A549 (cell line): ENCODE results near the gene PPHLN1.

ENCODE experiments used
- CHD2 ChIP-seq: fragments of 150-350 bp; IDR thresholded peaks from 2 replicates; pipeline ENCODE4 v1.6.1; 2014; ENCODE audit warnings: low read length; ENCODE audit not compliant: partially characterized antibody
- CHD4 ChIP-seq: fragments of 200-600 bp; sonication (generic); IDR thresholded peaks from 2 replicates; pipeline ENCODE4 v1.6.1; 2016; ENCODE audit warnings: antibody characterized with exemption, mild to moderate bottlenecking, borderline replicate concordance
- EHMT2 ChIP-seq: fragments of 200-600 bp; sonication (generic); IDR thresholded peaks from 2 replicates; pipeline ENCODE4 v1.6.1; 2016; ENCODE audit warnings: antibody characterized with exemption, low read depth, mild to moderate bottlenecking, moderate library complexity
- EP300 ChIP-seq, 2 experiments: fragments of >200 bp; sonication (Bioruptor Twin); formaldehyde crosslinking; IDR thresholded peaks; 2 replicates in 1 of 2; 3 replicates in 1 of 2; pipeline ENCODE4 v1.6.1; 2016 to 2017
- FOSL2 ChIP-seq, 2 experiments: fragments of 450-650 bp in 1 of 2; fragments of >200 bp in 1 of 2; sonication (Bioruptor Twin) in 1 of 2; formaldehyde crosslinking; IDR thresholded peaks; 2 replicates each; pipeline versions ENCODE4 v1.5.0 to v1.6.1; 2016 to 2020; ENCODE audit warnings: mild to moderate bottlenecking in 1 of 2, moderate library complexity in 1 of 2
- HMGXB4 ChIP-seq: fragments of 250-450 bp; sonication (Bioruptor Pico); IDR thresholded peaks from 2 replicates; pipeline ENCODE4 v1.5.0; 2021; ENCODE audit warnings: mild to moderate bottlenecking, moderate library complexity, borderline replicate concordance
- JUN ChIP-seq, 2 experiments: fragments of >200 bp; sonication (Bioruptor Twin); formaldehyde crosslinking; IDR thresholded peaks; 2 replicates in 1 of 2; 3 replicates in 1 of 2; pipeline ENCODE4 v1.6.1; 2016 to 2017
- MAX ChIP-seq: IDR thresholded peaks from 2 replicates; pipeline ENCODE4 v1.6.1; 2012
- POLR2A ChIP-seq: IDR thresholded peaks from 2 replicates; pipeline ENCODE4 v1.6.1; 2012; ENCODE audit warnings: mild to moderate bottlenecking, low read length
- RAD21 ChIP-seq, 2 experiments: fragments of >200 bp in 1 of 2; sonication (Bioruptor Twin) in 1 of 2; formaldehyde crosslinking in 1 of 2; IDR thresholded peaks in 1 of 2; conservative IDR thresholded peaks in 1 of 2; 2 replicates in 1 of 2; 3 replicates in 1 of 2; pipeline ENCODE4 v1.6.1; 2012 to 2018; ENCODE audit warnings: inconsistent platforms in 1 of 2
- RNF2 ChIP-seq: fragments of 200-600 bp; sonication (generic); IDR thresholded peaks from 2 replicates; pipeline ENCODE4 v1.6.1; 2016; ENCODE audit warnings: low read depth, mild to moderate bottlenecking, antibody characterized with exemption, moderate library complexity, borderline replicate concordance
- SMC3 ChIP-seq: fragments of >200 bp; sonication (Bioruptor Twin); formaldehyde crosslinking; IDR thresholded peaks from 3 replicates; pipeline ENCODE4 v1.6.1; 2018; ENCODE audit warnings: inconsistent platforms
- SREBF2 ChIP-seq: fragments of 450-650 bp; IDR thresholded peaks from 2 replicates; pipeline ENCODE4 v1.6.1; 2014; ENCODE audit warnings: mild to moderate bottlenecking, moderate library complexity
- TF ChIP-seq, protein P1 (sequence below): fragments of >200 bp; sonication (Bioruptor Twin); formaldehyde crosslinking; IDR thresholded peaks from 3 replicates; pipeline ENCODE4 v1.5.1; 2016

GRCh38 chr12:42409471-42409870, 83.5 kb downstream of the PPHLN1 start:
- TF ChIP-seq SMC3: no peak
- TF ChIP-seq CHD4: no peak
- TF ChIP-seq JUN (IDR thresholded peaks at IDR 0.05): no peak
- TF ChIP-seq, protein P1, sequence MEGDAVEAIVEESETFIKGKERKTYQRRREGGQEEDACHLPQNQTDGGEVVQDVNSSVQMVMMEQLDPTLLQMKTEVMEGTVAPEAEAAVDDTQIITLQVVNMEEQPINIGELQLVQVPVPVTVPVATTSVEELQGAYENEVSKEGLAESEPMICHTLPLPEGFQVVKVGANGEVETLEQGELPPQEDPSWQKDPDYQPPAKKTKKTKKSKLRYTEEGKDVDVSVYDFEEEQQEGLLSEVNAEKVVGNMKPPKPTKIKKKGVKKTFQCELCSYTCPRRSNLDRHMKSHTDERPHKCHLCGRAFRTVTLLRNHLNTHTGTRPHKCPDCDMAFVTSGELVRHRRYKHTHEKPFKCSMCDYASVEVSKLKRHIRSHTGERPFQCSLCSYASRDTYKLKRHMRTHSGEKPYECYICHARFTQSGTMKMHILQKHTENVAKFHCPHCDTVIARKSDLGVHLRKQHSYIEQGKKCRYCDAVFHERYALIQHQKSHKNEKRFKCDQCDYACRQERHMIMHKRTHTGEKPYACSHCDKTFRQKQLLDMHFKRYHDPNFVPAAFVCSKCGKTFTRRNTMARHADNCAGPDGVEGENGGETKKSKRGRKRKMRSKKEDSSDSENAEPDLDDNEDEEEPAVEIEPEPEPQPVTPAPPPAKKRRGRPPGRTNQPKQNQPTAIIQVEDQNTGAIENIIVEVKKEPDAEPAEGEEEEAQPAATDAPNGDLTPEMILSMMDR: no peak
- no peak for TF ChIP-seq EP300 (IDR thresholded peaks at IDR 0.05)
- TF ChIP-seq MAX: no peak
- TF ChIP-seq RNF2: no peak
- no peak for TF ChIP-seq SREBF2
- TF ChIP-seq FOSL2 (IDR thresholded peaks at IDR 0.05): no peak
- no peak for TF ChIP-seq FOSL2 (CRISPR knock-in tag; IDR thresholded peaks at IDR 0.05)
- no peak for TF ChIP-seq POLR2A
- no peak for TF ChIP-seq EHMT2
- TF ChIP-seq HMGXB4 (CRISPR knock-in tag): no peak
- no peak for TF ChIP-seq CHD2
- no peak for TF ChIP-seq RAD21 (conservative IDR thresholded peaks at IDR 0.05 in 1 of 2, IDR thresholded peaks at IDR 0.05 in 1 of 2)
